IPS DF 4.7 (cell line): ENCODE data around the gene EPM2AIP1.
"Not testable (repeated sequence)": the region's sequence is repeated elsewhere in the genome, so short reads cannot be mapped to it uniquely, and the experiment has no call there.

Experiments used
- DNase-seq: peaks from one replicate; pipeline ENCODE4 v3.0.0-alpha.2; 2013; ENCODE audit warnings: low spot score; ENCODE audit errors: extremely low read depth

EPM2AIP1 gene

DNA sequence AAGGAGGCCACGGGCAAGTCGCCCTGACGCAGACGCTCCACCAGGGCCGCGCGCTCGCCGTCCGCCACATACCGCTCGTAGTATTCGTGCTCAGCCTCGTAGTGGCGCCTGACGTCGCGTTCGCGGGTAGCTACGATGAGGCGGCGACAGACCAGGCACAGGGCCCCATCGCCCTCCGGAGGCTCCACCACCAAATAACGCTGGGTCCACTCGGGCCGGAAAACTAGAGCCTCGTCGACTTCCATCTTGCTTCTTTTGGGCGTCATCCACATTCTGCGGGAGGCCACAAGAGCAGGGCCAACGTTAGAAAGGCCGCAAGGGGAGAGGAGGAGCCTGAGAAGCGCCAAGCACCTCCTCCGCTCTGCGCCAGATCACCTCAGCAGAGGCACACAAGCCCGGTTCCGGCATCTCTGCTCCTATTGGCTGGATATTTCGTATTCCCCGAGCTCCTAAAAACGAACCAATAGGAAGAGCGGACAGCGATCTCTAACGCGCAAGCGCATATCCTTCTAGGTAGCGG is at the start of gene EPM2AIP1:
Gene EPM2AIP1, minus strand, starts transcription at position 326 of the 520 bp plus-strand sequence. Its CDS starts 54 bp downstream, at position 272.
- no peak for DNase-seq

DNA sequence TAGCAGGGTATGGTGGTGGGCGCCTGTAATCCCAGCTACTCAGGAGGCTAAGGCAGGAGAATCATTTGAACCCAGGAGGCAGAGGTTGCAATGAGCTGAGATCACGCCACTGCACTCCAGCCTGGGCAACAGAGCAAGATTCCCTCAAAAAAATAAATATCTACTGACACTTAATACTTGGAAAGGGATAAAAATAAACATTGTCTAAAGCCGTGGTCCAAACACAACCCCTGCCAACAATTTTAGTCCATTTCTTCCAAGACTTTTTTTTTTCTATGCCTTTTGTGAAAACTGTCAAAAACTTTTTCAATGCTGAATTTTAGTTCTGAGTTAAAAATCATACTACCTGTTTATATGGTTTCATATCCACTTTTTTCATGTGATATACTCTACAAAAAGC is 49.8 kb upstream of the EPM2AIP1 start:
- not testable (repeated sequence) for DNase-seq

GRCh38 chr3:37041546-37042195 is 48.7 kb upstream of the EPM2AIP1 start:
- no peak for DNase-seq

- DNase-seq, result no peak
These were observed 47.3 kb upstream of the EPM2AIP1 start for GRCh38 chr3:37040231-37040630.

DNA sequence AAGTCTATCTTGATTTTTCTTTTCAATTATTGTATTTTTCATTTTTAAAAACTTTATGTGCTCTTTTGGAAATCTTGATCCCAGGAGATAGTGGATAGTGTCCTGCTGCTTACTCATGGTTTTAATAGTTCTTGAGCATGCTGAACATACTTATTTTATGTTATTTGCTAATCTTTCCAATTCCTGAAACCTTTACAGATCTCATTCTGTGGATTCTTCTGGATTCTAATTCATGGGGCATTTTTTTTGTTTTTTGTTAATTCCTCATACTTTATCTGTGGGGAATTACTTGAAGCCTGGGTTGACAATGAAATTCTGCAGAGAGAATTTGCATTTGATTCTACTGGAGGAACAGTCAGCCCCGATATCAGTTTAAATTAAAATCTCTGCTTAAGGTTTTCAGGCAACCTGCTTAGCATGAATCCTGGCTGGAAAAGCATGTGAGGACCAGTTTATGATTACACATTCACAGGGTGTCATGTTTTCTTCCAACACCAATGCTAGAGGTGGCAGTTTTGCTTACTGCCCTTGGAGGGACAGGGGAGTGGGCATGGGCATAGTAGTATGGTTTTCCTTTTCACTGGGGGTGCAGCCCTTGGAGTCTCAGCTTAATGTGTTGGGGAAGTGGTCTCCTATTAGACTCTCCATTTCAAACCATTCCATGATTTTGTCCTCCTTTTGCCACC is 46.4 kb upstream of the EPM2AIP1 start:
- no peak for DNase-seq

GRCh38 chr3:37037352-37037751 is 44.4 kb upstream of the EPM2AIP1 start:
- no peak for DNase-seq

DNA sequence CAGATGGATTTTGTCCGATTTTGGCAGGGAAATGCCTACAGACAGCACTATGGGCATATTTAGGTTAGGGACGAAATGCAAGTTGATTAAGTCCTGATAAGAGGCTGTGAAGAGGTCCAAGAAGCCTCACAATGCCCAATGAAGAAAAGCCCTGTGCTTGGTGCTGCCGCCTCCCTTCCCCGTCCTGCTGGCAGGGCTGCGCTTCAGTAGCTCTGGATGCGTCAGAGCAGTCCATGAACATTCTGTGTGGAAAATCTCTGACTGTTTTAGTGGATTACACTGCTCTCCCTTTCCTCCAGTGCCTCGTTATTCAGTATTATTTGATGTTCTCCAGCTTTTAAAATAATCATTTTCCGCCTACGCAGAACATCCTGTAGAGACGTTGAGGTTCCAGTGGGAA is 40.0 kb upstream of the EPM2AIP1 start:
- DNase-seq, result no peak

DNA sequence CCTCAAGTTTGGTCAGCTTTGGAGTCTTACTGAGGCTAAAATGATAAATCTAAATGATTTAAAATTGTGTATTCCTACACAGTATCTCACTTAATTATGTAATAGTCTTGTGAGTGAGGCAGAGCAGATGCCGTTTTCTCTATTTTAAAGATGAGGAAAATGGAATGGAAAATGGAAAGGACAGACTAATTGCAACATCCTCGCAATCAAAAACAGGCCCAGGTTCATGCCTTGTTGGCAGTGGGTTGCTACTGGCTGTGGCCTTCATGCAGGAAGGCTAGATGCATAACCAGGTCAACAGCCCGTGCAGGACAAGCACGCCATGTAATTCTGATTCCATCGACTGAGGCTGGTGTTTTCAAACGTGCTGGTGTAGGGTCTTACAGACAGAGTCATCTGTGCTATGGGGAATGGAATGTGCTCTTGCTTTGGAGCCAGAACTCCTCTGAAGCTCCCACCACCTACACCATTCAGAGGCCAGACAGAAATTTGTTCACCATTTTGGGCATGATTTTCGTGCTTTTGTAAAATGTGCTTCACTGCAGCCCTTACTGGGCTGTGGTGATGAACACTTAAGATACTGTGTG is 38.3 kb upstream of the EPM2AIP1 start:
- DNase-seq, result no peak

DNA sequence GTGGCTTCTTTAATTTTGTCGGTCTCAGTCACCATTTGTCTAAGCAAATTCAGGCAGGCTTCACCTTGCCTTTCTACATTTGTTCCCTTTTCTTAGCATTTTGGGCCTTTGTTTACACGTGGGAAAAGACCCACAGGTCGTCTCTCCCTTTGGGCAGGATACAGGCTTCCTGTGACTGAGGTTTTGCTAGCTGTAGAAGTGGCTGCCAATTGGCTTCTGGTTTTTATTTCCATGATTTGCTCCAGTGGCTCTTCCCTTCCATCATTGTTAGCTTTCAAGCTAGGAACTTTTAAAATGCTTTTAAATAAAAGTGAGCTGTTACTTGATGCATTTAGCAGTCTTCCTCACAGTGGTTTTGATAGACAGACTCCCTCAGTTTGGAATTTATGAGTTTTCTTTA is 37.7 kb upstream of the EPM2AIP1 start:
- DNase-seq, result no peak

- DNase-seq, result no peak
These were observed 36.7 kb upstream of the EPM2AIP1 start for GRCh38 chr3:37029516-37030163.

DNA sequence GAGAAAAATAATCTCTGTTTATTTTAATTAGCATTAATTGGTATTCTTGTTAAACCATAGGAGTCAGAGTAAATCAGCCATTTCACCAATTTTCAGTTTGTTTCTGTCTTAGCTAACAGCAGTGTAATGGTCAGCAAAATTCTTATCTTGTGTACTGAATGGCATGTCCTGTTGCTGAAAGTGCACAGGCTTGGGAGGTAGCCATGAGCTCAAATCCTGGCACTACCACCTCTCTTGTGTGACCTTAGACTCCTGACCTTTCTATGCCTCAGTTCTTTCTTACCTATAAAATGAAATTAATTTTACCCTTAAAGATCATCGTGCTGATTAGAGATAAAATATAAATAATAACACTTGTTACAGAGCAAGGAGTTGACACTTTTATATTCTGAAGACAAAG is 36.2 kb upstream of the EPM2AIP1 start:
- no peak for DNase-seq

DNA sequence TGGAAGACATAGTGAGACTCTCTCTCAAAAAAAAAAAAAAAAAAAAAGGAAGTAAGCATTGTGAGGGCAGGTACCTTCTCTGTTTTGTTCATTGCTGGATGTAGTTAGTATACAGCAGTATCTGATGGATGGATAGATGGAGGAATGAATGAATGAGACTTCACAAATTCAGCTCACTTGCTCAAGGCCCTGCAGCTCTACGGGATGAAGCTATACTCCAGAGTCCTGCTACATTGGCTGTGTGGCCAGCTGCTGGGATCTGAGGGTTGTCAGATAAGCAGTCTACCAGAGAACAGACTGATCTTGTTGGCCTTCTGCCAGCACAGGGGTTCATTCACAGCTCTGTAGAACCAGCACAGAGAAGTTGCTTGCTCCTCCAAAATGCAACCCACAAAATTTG is 35.4 kb upstream of the EPM2AIP1 start:
- DNase-seq, result no peak

DNA sequence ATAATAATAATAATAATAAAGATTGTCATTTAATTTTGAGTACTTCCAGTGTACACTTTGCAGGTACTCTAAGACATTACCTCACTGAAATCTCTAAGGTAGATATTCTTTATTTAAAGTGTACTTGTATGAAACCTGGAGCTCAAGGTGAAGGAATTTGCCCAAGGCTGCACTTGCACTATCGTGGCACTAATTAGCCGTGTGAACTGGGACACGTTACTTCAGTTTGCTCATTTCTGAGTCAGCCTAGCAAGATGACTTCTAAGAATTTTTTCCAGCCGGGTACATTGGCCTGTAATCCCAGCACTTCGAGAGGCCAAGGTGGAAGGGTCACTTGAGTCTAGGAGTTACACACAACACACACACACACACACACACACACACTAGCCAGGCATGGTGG is 33.9 kb upstream of the EPM2AIP1 start:
- DNase-seq, result no peak

GRCh38 chr3:37025561-37026335 is 32.8 kb upstream of the EPM2AIP1 start:
- DNase-seq, result no peak

- DNase-seq, result no peak
These were observed 32.0 kb upstream of the EPM2AIP1 start for GRCh38 chr3:37024820-37025405.

DNA sequence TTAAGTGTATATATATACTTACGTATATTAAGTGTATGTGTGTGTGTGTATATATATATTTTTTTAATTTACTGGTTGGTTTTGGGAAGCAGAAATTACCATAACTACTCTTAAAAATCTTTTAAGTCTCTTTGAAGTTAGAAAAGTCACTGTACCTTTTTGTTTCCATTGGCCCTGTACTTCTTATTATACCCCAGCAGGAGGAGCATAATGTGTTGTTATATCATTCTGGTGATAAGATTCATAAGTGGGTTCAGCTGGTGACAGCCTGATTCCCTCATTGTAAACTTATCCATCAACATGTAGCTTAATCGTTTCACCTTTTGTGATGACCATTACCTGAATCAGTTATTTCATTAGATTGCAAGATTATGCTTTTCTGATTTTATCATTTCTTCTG is 31.2 kb upstream of the EPM2AIP1 start:
- no peak for DNase-seq

DNA sequence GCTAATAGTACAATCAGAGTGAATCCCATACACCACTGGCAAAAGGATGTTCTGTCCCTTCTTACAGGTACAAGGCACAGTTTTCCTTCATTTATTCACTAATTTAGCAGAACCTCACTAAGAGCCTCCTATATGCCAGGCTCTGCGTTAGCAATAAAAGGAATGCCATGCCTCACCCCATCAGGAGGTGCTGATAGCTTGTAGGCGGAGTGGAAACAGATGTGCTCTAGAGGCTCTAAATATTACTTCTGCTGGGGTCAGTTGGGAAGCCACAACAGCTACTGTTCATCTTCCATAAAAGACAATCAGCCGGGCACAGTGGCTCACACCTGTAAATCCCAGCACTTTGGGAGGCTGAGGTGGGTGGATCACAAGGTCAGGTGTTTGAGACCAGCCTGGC is 24.8 kb upstream of the EPM2AIP1 start:
- DNase-seq, result no peak

GRCh38 chr3:37016903-37017302 is 24.0 kb upstream of the EPM2AIP1 start:
- no peak for DNase-seq

DNA sequence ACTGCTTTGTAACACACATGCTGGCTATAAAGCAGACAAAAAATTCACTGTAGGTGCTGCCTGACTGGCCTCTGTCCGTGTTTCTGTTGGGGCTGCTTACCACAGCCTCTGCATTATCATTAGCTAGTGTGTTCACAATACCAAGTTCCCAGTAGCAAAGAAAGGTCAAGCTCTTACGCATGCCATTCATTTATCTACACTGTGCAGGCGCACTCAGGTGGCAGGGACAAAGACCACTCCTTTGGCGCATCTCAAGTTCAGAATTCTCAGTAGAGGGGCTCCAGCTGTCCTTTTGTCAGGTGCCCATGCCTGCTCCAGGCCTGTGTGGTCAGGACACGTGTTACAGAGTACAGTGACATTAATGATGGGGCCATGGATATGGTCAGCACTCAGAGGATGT is 22.7 kb upstream of the EPM2AIP1 start:
- DNase-seq, result no peak

DNA sequence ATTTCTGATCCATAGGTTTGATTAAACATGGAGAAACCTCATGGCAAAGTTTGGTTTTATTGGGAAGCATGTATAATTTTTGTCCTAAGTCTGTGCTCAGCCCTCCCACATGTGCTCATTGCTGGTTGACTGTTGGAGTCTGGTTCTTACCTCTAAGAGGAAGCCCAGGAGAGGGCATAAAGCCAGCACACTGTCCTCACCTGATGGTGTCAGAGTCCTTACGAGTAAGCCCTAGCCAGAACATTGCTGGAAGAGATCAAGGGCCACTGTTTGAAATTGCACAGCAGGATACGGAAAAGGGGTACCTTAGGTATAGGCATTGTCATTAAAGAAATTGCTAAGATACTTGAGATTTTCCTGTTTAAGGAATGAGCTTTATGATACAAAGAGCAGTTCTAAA is 21.7 kb upstream of the EPM2AIP1 start:
- DNase-seq, result no peak
